ENCODE measurements around the gene CFAP68. TPM values are rescaled to one million over a fixed set of nuclear protein-coding genes. Genes with fewer than 3 reads are reported as not detected.

The CFAP68 gene
- total and polyA plus RNA-seq, 9 of the 15 experiments (the other 6 are each of a cell fraction or from before 2014, with no cell fraction given) = 22.8 to 72.3 (median 52.5) TPM

DNA sequence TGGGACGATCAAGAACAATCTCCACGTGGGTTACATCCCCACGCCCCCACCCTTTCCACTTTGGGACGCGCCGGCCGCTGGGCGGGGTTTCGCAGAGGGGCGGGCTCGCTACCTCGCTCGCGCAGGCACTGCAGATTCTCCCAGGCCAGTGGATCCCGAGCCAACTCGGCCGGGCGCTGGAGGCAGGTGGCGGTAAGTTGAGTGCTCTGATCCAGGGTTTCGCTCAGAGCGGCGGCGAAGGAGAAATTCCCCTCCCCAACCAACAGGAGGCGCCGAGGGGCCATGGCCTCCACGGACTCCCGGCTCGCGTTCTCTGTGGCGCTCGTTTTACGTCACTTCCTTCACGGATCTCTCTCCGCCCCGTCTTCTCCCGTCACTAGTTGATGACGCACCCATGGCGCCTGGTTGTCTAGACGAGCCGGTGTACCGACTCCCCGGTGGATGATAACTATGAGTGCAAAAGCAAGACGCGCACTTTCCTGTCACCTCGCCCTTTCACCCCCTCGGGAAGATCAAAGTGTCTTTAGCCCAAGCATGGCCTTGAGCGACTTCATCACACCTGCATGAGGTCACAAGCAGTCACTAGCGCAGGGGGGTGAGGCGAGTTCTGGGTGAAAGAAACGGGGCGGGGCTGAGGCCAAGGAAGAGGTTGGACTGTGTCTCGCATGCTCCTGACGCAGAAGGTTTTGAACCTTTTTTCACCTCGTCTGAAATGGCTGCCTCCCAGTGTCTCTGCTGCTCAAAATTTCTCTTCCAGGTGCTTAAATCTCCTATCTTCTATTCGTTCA, at the start of gene CFAP68, which contains the start of gene FDXACB1 (continued):
- TF ChIP-seq MYC (IDR thresholded peaks at IDR 0.05; ENCODE audit: low read depth, low read length) (peak; percentile 71), MYC (CRISPR knock-in tag; IDR thresholded peaks at IDR 0.05; ENCODE audit: borderline replicate concordance, low read depth) (peak; percentile 18; the same call in 1 of the 2 replicates), CEBPB (tag; IDR thresholded peaks at IDR 0.05) (no peak), DIDO1 (tag; IDR thresholded peaks at IDR 0.05; ENCODE audit: low read depth) (peak; percentile 81), POLR2H (tag; IDR thresholded peaks at IDR 0.05; ENCODE audit: low read depth) (peak; percentile 85), MBD2 (IDR thresholded peaks at IDR 0.05; ENCODE audit: borderline replicate concordance, low read depth) (no peak; the same call in 1 of the 2 replicates), MAFF (IDR thresholded peaks at IDR 0.05; ENCODE audit: low read length) (no peak), BACH1 (tag; IDR thresholded peaks at IDR 0.05) (no peak), HDAC1 (IDR thresholded peaks at IDR 0.05) (peak in 1 of 2 experiments; percentile 26; a peak in 2 of 4 replicates), ZNF431 (CRISPR knock-in tag; IDR thresholded peaks at IDR 0.05) (peak; percentile 23; the same call in 1 of the 2 replicates), POLR2G (IDR thresholded peaks at IDR 0.05; ENCODE audit: low read depth, low read length) (peak; percentile 84), ZNF384 (IDR thresholded peaks at IDR 0.05; ENCODE audit: low read depth, low read length) (peak; percentile 44), ZFPM2 (CRISPR knock-in tag; IDR thresholded peaks at IDR 0.05) (no peak)
- TF ChIP-seq, protein P1, sequence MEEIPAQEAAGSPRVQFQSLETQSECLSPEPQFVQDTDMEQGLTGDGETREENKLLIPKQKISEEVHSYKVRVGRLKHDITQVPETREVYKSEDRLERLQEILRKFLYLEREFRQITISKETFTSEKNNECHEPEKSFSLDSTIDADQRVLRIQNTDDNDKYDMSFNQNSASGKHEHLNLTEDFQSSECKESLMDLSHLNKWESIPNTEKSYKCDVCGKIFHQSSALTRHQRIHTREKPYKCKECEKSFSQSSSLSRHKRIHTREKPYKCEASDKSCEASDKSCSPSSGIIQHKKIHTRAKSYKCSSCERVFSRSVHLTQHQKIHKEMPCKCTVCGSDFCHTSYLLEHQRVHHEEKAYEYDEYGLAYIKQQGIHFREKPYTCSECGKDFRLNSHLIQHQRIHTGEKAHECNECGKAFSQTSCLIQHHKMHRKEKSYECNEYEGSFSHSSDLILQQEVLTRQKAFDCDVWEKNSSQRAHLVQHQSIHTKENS (CRISPR knock-in tag; IDR thresholded peaks at IDR 0.05) = no peak
- TF ChIP-seq, protein P2, sequence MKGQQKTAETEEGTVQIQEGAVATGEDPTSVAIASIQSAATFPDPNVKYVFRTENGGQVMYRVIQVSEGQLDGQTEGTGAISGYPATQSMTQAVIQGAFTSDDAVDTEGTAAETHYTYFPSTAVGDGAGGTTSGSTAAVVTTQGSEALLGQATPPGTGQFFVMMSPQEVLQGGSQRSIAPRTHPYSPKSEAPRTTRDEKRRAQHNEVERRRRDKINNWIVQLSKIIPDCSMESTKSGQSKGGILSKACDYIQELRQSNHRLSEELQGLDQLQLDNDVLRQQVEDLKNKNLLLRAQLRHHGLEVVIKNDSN (CRISPR knock-in tag; IDR thresholded peaks at IDR 0.05) = no peak; the same call in none of the 2 replicates
- TF ChIP-seq, protein P3, sequence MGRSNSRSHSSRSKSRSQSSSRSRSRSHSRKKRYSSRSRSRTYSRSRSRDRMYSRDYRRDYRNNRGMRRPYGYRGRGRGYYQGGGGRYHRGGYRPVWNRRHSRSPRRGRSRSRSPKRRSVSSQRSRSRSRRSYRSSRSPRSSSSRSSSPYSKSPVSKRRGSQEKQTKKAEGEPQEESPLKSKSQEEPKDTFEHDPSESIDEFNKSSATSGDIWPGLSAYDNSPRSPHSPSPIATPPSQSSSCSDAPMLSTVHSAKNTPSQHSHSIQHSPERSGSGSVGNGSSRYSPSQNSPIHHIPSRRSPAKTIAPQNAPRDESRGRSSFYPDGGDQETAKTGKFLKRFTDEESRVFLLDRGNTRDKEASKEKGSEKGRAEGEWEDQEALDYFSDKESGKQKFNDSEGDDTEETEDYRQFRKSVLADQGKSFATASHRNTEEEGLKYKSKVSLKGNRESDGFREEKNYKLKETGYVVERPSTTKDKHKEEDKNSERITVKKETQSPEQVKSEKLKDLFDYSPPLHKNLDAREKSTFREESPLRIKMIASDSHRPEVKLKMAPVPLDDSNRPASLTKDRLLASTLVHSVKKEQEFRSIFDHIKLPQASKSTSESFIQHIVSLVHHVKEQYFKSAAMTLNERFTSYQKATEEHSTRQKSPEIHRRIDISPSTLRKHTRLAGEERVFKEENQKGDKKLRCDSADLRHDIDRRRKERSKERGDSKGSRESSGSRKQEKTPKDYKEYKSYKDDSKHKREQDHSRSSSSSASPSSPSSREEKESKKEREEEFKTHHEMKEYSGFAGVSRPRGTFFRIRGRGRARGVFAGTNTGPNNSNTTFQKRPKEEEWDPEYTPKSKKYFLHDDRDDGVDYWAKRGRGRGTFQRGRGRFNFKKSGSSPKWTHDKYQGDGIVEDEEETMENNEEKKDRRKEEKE (IDR thresholded peaks at IDR 0.05; ENCODE audit: borderline replicate concordance in 1 of 2, control insufficient read depth in 1 of 2, low read depth in 2 of 2, low read length in 1 of 2) = 0 out of 4 replicates have a peak, but pooled peaks of 1 of the 2 experiments have one; percentile 28
- TF ChIP-seq, protein P4, sequence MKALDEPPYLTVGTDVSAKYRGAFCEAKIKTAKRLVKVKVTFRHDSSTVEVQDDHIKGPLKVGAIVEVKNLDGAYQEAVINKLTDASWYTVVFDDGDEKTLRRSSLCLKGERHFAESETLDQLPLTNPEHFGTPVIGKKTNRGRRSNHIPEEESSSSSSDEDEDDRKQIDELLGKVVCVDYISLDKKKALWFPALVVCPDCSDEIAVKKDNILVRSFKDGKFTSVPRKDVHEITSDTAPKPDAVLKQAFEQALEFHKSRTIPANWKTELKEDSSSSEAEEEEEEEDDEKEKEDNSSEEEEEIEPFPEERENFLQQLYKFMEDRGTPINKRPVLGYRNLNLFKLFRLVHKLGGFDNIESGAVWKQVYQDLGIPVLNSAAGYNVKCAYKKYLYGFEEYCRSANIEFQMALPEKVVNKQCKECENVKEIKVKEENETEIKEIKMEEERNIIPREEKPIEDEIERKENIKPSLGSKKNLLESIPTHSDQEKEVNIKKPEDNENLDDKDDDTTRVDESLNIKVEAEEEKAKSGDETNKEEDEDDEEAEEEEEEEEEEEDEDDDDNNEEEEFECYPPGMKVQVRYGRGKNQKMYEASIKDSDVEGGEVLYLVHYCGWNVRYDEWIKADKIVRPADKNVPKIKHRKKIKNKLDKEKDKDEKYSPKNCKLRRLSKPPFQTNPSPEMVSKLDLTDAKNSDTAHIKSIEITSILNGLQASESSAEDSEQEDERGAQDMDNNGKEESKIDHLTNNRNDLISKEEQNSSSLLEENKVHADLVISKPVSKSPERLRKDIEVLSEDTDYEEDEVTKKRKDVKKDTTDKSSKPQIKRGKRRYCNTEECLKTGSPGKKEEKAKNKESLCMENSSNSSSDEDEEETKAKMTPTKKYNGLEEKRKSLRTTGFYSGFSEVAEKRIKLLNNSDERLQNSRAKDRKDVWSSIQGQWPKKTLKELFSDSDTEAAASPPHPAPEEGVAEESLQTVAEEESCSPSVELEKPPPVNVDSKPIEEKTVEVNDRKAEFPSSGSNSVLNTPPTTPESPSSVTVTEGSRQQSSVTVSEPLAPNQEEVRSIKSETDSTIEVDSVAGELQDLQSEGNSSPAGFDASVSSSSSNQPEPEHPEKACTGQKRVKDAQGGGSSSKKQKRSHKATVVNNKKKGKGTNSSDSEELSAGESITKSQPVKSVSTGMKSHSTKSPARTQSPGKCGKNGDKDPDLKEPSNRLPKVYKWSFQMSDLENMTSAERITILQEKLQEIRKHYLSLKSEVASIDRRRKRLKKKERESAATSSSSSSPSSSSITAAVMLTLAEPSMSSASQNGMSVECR (CRISPR knock-in tag; IDR thresholded peaks at IDR 0.05) = peak; percentile 77
